SW 1271 (cell line): Measurements from ENCODE around the gene L3MBTL1.

Experiments used
- DNase-seq, 2 experiments: peaks; one replicate each; lab custom pipeline; 2025; lab: John Stamatoyannopoulos, UW

The L3MBTL1 gene

DNA sequence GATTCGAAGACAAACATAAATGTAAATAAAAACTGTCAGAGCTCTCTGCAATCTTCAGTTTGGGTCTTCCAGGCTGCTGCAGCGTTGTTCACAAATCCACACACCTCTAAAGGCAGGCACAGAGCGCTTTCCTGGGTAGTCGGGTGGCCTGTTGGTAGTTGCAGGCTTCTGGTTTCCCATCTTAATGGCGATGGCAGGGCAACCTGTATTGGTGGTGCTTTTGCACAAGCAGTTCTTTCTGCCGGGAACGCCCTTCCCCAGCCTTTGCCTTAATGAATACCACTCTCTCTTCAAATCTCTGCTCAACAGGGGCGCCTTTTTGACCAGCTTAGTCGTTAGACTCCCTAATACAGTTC is 82.5 kb downstream of the L3MBTL1 start:
- no peak for DNase-seq

DNA sequence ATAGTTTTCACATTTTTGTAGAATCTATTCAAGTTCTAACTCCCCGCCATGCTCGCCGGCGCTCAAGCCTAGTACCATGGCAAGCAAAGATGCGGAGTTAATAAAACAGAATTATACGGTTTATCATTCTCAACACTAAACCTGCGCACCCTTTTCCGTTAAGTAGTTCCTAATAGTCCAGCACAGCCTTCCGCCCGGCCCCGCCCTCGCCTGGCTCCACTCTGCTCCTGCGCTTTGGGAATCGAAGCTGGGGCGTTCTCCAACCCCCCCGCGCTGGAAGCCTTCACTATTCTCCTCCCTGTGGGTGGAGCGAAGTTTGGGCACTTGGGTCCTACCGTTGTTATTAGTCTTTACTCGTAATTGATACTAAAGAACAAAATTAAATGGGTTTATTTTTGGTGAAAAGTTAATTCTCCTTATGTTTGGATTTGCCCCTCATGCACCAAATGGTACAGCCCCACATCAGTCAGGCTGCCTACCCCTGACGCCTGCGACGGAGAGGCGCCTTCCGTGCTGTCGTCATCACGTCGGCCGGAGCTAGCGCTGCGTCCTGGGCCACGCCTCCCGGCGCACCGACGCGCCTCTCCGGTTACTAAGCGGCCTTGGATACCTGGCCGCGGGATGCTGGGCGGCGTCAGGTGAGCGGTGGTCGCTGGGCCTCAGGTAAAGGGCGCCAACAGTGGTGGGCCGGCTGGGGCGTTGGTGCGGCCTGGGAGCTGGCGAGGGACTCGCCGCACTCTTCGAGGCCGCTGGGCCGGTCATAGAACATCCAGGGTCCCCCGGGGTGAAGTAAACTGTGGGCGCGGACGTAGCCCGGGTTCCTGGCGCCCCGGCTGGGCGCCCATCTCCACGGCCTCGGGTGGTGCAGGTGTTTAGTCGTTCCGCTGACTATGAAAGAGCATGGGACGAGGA is 83.2 kb downstream of the L3MBTL1 start, which contains the start of gene IFT52:
Gene IFT52 (plus strand): TSS at position 546 of the 912 bp plus-strand sequence. CDS start 3,762 bp downstream, outside the sequence.
- peak; percentile 86 to 97 for DNase-seq
